OCI-LY7 (cell line): Measurements from ENCODE around the gene MAPRE3.

ENCODE experiments used
- EZH2phosphoT487 ChIP-seq: fragments of 200-600 bp; sonication (generic); IDR thresholded peaks from 2 replicates; pipeline ENCODE4 v1.6.1; 2018; ENCODE audit warnings: low read depth, borderline replicate concordance, mild to moderate bottlenecking, mixed run types, antibody characterized with exemption, low read length, moderate library complexity, mixed read lengths
- TF ChIP-seq, protein P1 (sequence below): fragments of 200-600 bp; sonication (generic); conservative IDR thresholded peaks from 2 replicates; pipeline ENCODE4 v1.5.1; 2014; ENCODE audit warnings: mild to moderate bottlenecking, antibody characterized with exemption, low read length, moderate library complexity, mixed read lengths

DNA sequence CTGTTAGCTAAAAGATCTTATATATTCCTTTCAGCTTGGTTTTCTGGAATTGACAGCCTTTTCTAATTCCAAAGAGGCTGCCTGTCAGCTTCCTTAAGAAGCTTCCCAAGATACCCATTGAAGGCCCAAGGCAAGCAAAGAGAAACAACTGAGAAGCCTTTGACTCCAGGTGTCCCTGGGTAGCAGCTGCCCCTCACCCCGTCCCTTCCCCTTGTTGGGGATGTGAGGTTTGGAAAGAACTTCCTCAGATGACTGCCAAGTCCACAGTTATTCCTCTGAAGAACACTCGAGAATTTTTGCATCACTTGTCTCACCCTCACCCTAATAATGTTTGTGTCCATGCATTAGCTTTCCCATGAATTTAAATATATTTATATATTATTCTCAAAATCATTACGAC lies 13.3 kb downstream of the MAPRE3 start:
- TF ChIP-seq, protein P1, sequence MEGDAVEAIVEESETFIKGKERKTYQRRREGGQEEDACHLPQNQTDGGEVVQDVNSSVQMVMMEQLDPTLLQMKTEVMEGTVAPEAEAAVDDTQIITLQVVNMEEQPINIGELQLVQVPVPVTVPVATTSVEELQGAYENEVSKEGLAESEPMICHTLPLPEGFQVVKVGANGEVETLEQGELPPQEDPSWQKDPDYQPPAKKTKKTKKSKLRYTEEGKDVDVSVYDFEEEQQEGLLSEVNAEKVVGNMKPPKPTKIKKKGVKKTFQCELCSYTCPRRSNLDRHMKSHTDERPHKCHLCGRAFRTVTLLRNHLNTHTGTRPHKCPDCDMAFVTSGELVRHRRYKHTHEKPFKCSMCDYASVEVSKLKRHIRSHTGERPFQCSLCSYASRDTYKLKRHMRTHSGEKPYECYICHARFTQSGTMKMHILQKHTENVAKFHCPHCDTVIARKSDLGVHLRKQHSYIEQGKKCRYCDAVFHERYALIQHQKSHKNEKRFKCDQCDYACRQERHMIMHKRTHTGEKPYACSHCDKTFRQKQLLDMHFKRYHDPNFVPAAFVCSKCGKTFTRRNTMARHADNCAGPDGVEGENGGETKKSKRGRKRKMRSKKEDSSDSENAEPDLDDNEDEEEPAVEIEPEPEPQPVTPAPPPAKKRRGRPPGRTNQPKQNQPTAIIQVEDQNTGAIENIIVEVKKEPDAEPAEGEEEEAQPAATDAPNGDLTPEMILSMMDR, result no peak
- no peak for TF ChIP-seq EZH2phosphoT487
